ENCODE results near the gene CRACR2A.

The CRACR2A gene

DNA sequence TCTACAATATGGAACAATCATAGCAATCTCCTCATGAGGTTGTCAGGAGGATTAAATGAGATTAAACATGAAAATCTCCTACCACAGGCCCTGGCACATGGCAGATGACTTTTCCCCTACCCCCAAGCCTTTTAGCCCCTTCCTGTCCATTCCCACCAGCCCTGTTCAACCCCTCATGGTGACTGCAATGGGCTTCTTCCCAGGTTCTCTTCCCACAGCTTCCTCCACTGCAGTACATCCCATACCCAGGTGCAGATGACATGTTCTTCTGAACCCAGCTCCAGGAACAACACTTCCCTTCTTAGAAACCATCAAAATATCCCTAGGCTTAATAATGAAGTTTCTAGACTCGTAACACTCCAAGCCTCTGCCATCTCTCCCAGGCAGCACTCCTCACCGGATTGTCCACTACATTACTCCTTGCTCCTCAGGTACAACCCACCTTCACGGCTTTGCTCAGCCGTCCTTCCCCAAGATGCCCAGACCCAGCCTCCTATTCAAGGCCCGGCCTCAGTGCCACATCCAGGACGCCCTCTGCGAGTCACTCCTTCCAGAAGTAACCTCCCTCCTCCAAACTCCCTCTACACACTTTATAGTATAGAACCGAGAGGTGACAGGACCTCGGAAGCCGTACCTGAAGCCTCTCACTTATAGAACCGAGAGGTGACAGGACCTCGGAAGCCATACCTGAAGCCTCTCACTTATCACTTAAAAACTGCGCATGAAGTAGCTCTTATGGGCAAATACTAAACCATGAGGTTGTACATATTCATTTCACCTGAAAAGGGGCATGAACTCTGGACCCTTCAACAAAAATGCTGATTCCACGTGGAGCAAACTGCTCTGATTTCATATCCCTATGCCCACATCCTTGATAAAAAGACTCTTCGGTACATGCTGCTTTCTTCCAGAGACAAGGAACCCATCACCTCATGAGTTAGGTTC is 1.5 kb downstream of the CRACR2A start:
- TF ChIP-seq, protein P1, sequence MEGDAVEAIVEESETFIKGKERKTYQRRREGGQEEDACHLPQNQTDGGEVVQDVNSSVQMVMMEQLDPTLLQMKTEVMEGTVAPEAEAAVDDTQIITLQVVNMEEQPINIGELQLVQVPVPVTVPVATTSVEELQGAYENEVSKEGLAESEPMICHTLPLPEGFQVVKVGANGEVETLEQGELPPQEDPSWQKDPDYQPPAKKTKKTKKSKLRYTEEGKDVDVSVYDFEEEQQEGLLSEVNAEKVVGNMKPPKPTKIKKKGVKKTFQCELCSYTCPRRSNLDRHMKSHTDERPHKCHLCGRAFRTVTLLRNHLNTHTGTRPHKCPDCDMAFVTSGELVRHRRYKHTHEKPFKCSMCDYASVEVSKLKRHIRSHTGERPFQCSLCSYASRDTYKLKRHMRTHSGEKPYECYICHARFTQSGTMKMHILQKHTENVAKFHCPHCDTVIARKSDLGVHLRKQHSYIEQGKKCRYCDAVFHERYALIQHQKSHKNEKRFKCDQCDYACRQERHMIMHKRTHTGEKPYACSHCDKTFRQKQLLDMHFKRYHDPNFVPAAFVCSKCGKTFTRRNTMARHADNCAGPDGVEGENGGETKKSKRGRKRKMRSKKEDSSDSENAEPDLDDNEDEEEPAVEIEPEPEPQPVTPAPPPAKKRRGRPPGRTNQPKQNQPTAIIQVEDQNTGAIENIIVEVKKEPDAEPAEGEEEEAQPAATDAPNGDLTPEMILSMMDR (IDR thresholded peaks at IDR 0.05; ENCODE audit: low read depth, low read length) = no peak
- DNase-seq (ENCODE audit: extremely low read depth, low read depth) = no peak

DNA sequence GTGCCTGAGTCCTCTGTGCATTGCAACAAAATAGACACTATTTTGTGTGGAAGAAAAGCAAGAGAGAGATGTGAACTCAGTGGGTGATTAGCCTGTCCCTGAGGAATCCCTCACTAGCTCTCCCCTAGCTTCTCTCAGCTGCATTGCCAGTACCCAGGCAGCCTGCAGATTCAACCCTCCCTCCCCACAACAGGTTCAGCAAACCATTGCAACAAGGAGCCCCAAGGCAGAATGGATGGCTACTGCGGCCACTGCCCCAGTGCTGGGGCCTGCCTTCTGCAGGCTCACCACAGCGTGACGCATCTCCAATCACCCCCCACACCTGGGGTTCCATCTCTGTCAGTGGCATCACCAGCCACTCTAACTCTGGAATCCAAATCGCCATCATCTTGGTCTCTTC is 2.3 kb downstream of the CRACR2A start:
- DNase-seq (ENCODE audit: extremely low read depth, low read depth) = no peak
- TF ChIP-seq, protein P1 (IDR thresholded peaks at IDR 0.05; ENCODE audit: low read depth, low read length) = no peak

DNA sequence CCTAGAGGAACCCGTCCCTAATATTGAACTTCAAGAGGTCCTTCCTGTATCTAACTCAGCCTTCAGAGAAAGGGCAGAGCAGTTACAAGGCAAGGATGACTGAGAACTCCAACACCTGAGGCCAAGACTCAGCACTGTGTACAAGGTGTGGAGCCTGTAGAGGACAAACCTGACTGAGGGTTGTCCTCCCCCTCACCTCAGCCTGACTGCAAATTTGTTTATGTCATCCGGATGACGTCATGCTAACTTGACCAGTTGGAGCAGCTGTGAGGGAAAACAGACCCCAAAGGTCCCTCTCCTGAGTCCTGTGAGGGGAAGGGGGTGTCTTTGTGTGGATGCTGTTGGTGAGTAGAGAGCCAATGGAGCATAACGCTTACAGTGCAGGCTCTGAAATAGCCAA is 4.3 kb downstream of the CRACR2A start:
- no peak for DNase-seq (ENCODE audit: extremely low read depth, low read depth)
- TF ChIP-seq, protein P1 (IDR thresholded peaks at IDR 0.05; ENCODE audit: low read depth, low read length) = no peak

DNA sequence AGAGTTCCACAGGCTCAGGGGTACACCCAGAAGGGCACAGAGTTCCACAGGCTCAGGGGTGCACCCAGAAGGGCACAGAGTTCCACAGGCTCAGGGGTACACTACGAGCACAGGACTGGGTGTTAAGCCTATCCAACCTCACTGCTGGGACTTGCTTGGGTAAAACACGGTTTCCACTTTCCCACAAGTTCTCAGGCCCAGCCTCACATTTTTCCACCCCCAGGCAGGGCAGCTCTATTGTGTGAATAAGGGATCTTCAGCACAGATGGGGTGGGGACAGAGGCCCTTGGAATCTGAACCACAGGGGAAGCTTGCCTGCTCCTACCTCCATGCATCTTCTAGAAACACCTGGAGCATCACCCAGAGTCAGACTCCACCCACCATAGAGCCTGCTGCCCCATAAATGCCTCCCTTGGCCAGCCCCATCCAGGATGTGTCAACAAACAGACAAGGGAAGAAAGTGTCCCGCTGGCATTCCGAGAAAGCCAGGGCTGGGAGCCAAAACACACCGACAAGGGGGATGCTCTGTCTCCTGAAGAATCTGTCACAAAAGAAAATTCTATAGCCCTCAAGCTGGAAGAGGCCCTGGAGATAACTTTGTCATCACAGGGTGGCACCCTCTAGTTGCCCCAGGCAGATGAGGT is 4.8 kb downstream of the CRACR2A start:
- TF ChIP-seq, protein P1 (IDR thresholded peaks at IDR 0.05; ENCODE audit: low read depth, low read length) = no peak
- DNase-seq (ENCODE audit: extremely low read depth, low read depth) = no peak

DNA sequence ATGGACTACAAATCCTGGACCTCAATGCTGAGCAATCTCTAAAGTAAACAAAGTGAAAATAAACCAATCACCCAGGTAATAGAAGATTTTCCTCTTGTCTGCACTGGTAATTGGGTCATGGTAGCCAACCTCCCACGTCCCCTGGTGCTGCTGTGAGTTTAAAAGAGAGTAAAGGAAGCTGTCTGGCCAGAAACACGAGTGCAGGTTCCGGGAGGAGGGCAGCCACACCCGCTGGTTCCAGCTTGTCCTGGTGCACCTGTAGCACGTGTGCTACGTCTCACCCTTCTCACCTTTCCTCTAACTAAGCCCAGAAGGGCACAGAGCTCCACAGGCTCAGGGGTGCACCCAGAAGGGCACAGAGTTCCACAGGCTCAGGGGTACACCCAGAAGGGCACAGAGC is 5.4 kb downstream of the CRACR2A start:
- no peak for DNase-seq (ENCODE audit: extremely low read depth, low read depth)
- TF ChIP-seq, protein P1 (IDR thresholded peaks at IDR 0.05; ENCODE audit: low read depth, low read length) = no peak

DNA sequence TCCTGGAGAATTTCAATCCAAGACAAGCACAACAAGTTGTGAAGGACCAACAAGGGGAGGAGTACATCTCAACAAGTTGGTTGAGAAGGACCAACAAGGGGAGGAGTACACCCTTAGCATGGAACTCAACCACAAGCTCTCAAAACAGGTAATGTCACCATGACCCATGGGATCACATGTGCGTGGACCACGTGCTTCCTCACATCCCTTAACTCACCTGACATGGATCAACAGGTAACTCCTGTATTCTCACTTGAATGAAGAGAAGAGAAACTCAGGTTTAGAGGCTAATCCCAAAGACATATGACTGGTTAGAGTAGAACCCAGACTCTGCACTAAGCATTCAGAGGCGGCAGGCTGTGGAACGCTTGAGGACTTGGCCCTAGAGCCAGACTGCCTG is 6.2 kb downstream of the CRACR2A start:
- DNase-seq (ENCODE audit: extremely low read depth, low read depth) = no peak
- TF ChIP-seq, protein P1 (IDR thresholded peaks at IDR 0.05; ENCODE audit: low read depth, low read length) = no peak

DNA sequence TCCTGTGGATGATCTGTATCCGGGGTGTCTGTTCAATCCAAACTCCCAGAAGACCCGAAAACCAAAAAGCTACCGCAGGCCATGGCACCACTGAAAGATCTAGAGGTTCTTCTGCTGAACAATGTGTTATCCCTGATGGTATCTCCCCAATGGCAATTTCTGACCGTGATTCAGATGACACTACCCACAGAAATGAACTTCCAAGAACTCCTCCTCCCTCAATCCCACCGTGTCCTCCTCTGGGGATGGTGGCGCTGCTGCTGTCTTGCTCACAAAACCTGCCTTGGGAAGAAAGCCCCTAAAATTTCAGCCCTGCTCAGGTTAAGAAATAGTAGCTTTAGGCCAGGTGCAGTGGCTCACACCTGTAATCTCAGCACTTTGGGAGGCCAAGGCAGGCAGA is 7.8 kb downstream of the CRACR2A start:
- no peak for DNase-seq (ENCODE audit: extremely low read depth, low read depth)
- TF ChIP-seq, protein P1 (IDR thresholded peaks at IDR 0.05; ENCODE audit: low read depth, low read length) = no peak
